GM18909 (cell line): Measurements from ENCODE around the gene KIF1B.
"Not testable (repeated sequence)": the region's sequence is repeated elsewhere in the genome, so short reads cannot be mapped to it uniquely, and the experiment has no call there.

ENCODE experiments used
- ATAC-seq: cut with Tn5 transposase; IDR thresholded peaks from one replicate; pipeline ENCODE4 v1.9.1; 2021; ENCODE audit warnings: mild to moderate bottlenecking; ENCODE audit not compliant: unreplicated experiment, poor library complexity

Gene KIF1B

DNA sequence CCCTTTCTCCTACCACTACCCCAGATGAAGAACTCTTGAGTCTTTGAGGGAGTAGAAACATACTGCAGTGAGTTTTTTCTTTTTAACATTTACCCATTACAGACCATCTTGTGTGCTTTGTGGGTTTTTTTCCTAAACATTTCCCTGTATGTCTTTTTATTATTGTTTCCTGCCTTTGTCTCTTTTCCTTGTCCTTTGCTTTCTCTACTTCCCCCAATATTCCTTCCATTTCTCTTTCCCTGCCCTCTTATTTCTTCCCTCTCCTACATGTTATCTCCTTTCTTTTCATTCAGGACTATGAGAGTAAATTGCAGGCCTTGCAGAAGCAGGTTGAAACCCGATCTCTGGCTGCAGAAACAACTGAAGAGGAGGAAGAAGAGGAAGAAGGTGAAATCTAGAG, 109.4 kb downstream of the KIF1B start:
- no peak for ATAC-seq

DNA sequence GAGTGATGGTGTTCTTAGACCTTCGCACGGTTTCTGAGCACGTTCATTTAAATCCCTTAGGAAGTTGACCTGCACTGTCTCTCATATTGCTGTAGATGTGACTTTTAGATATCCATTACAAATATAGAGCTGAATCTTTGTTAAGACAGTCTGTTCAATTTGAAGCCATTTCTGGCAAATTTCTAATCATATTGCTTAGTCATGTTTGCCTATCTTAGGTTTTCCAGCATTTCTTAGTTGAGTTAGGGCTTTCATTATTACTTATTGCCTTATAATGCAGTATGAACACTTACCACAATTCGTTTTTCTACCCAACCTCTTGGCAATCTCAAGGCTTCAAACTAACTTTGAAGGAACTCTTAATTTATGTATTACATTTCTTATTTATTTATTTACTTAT, 110.0 kb downstream of the KIF1B start:
- ATAC-seq, result no peak

GRCh38 chr1:10322821-10323220, 112.5 kb downstream of the KIF1B start:
- ATAC-seq, result no peak

DNA sequence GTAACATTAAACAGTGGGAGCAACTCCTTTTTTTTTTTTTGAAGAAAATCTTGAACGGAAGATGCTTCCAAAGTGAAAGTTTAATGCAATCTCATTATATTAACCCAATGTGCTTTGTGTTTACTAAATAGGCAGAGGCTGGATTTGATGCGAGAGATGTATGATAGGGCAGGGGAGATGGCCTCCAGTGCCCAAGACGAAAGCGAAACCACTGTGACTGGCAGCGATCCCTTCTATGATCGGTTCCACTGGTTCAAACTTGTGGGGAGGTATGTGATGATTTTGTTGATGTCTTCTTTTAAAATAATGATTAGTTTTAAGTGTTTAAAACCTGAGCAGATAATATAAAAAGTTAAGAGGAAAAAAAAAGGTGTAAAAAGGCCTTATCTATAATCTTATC, 114.3 kb downstream of the KIF1B start:
- no peak for ATAC-seq

DNA sequence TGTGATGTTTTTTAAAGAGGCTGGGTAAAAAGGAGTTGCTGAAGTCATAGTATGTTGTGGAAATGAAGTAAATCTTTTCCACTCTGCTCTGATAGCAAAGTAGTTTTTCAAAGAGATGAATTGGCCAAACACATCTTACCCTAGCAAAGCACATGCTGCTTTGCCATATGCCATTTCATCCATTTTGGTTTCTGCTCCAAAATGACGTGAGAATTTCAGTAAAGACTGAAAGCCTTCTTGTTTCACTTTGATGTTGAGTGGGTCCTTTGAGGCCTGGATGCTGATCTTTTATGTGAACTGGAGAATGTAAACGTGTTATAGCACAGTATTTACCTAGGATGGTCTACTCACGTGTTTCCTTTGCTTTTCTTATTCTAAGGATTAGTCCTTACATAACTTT, 115.2 kb downstream of the KIF1B start:
- ATAC-seq, result no peak

- ATAC-seq, result no peak
Measured at GRCh38 chr1:10326251-10326650, 115.9 kb downstream of the KIF1B start.

GRCh38 chr1:10328180-10328963, 118.0 kb downstream of the KIF1B start:
- no peak for ATAC-seq

GRCh38 chr1:10337436-10337835, 127.1 kb downstream of the KIF1B start:
- no peak for ATAC-seq

DNA sequence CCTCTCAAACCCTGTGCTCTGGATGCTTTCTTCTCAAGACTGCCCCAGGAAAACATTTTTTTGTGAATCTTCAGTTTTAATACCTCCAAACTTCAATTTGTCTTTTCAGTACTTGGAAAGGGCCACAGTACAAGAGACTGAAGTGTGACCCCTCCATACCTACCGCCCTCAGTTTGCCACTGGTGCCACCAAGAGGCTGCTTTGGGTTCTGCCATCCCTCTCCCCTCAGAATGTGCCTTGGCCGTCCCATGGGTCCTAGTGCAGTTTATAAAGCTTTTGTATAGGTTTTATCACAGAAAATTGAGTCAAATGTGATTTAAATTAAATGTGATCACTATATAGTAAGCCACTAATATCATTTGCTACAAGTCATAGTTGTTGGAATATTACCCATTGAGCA, 127.7 kb downstream of the KIF1B start:
- no peak for ATAC-seq

DNA sequence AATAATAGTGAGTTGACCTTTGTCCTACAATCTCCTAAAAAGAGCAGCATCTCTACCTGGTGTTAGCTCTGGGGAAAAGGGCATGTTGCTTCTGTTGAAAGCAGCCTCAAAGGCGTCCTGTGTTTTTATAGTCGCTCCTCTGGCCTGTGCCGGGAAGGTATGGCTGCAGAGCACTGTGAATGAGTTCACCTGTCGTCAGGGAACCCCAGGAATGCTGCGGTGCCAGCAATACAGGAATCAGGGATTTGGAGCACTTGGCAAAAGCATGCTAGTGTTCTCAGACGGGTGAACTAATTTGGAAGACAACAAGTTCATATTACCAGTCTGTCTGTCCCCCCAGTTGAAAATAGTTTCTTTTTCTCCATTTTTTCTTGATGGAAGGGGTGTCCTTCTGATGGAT, 128.2 kb downstream of the KIF1B start:
- ATAC-seq, result no peak

- no peak for ATAC-seq
Measured at GRCh38 chr1:10339036-10339567, 128.7 kb downstream of the KIF1B start.

DNA sequence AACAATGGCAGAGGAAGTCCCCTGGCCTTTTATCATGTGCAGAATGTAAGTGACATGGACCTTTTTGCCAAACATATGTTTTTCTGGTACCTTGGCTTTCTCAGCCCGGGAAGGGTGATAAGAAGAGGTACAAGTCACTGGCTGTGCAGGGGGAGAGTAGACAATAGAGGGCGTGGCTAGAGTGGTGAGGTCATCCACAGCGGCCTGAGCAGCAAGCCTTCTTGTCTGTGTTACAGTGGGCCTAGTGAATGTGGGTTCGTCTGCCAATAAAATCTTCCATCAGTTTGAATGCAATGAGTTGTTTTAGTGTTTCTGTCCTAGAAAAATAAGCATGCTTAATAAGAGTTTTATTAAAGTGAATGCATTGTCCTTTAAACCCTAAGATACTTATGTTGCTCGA, 129.4 kb downstream of the KIF1B start:
- no peak for ATAC-seq

DNA sequence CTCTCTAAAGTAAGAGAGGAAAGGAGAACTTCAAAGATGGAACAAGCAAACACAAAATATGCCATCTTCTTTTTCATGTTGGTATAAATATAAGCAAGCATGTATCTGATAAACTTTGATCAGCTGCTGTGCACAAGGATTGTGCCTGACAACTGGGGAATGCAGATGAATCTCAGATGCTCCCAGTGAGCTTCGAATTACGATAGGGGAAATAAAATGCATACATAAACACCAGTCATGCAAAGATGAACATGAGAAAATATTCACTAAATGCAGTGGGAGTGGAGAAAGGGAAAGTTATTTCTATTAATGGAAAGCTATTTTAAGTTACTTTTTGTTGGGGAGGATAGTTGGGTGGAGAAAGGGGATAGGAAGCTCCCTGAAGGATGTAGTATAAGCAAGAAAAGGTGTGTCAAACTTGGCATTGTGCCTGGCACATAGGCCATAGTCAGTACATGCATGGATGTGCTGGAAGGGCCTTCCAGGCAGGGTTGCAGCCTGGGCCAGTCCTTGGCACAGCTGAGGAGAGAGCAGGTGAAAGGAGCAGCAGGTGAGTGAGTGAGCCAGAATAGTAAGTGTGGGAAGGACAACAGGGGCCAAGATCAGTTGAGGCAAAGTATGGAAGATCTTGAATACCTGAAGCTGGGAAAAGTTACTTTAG, 130.7 kb downstream of the KIF1B start:
- ATAC-seq, result no peak

DNA sequence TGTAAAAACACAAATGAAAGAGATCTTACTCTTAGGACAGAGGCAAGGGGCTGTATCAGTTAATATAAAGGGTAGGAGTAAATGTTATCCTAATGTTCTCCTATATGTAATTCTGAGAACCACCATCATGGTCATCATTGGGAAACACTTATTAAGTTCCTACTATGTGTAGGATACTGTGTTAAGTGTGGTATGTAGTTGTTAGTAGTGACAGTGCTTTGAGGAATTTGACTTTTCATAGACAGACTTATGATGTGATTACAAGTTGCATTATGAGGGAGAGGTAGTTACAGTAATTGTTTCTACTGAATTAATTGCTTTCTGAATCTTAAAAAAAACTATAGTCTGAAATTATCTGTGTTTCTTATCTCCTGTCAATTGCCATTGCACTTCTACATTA, 136.7 kb downstream of the KIF1B start:
- ATAC-seq, result no peak

DNA sequence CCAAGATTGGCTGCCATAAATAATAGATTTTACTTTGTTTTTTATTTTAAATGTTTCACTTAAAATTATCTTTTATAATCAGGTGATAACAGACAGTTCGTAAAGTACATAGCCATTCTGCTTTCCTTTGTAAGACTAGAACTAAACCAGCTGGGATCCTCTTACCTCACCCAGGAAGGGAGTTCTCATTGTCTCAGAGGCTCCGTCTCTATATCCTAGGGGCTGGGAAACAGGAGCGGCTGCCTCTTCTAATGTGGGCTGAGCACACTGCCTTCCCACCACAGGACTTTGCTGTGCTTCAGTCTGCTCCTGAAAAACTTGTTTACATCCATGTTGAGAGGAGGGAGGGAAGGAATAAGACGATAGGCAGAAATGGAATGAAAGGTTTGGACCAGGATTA, 142.9 kb downstream of the KIF1B start:
- ATAC-seq, result no peak

GRCh38 chr1:10353693-10354092, 143.3 kb downstream of the KIF1B start:
- ATAC-seq, result no peak

DNA sequence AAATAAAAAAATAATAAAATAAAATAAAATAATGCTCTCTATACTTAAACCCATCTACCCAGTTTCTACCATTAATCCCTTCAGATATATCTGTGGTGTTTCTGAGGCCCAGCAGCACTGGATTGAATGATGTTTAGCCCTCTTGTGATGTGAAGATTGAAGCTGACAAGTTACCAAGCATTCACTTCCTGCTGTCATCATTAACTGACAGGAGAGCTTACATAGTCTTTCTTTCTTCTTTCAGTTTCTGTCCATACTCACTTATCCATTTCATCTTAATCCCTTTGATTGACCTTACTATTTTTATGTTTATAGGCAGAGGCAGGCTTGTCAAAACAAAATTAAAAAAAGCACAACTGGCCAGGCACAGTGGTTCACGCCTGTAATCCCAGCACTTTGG, 149.7 kb downstream of the KIF1B start:
- ATAC-seq, result no peak

GRCh38 chr1:10361515-10361914, 151.1 kb downstream of the KIF1B start:
- ATAC-seq, result no peak

- ATAC-seq, result no peak
Measured at GRCh38 chr1:10368194-10368593, 157.8 kb downstream of the KIF1B start.

GRCh38 chr1:10374442-10374860, 164.1 kb downstream of the KIF1B start:
- no peak for ATAC-seq

GRCh38 chr1:10377365-10378029, 167.1 kb downstream of the KIF1B start:
- not testable (repeated sequence) for ATAC-seq
